ENCODE results near the gene RIC8B. TPM values are rescaled to one million over a fixed set of nuclear protein-coding genes. Genes with fewer than 3 reads are reported as not detected.

Gene RIC8B
- total and polyA plus RNA-seq, 2 of the 13 experiments (the other 11 are each of a cell fraction or from before 2014, with no cell fraction given), result 5.1 to 7.5 TPM

- in situ Hi-C loops (cut with HindIII; ENCODE audit: extremely low pct_ligation_motif_present, low pct_unique_long_range_greater_than_20kb), result no loop called here
- WGBS (ENCODE audit: low lambda C conversion rate), result 90% methylated on average over 3 of the region's 3 CpGs
- TF ChIP-seq HIC2 (CRISPR knock-in tag; IDR thresholded peaks at IDR 0.05; ENCODE audit: low read depth), result no peak
- TF ChIP-seq, protein P1, sequence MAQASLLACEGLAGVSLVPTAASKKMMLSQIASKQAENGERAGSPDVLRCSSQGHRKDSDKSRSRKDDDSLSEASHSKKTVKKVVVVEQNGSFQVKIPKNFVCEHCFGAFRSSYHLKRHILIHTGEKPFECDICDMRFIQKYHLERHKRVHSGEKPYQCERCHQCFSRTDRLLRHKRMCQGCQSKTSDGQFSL (CRISPR knock-in tag; IDR thresholded peaks at IDR 0.05), result no peak
- no peak for TF ChIP-seq ZNF761 (CRISPR knock-in tag; conservative IDR thresholded peaks at IDR 0.05)
- no peak for TF ChIP-seq HOXA9 (CRISPR knock-in tag; IDR thresholded peaks at IDR 0.05; ENCODE audit: borderline replicate concordance)
- TF ChIP-seq ZNF274 (CRISPR knock-in tag; IDR thresholded peaks at IDR 0.05), result no peak
- TF ChIP-seq, protein P2, sequence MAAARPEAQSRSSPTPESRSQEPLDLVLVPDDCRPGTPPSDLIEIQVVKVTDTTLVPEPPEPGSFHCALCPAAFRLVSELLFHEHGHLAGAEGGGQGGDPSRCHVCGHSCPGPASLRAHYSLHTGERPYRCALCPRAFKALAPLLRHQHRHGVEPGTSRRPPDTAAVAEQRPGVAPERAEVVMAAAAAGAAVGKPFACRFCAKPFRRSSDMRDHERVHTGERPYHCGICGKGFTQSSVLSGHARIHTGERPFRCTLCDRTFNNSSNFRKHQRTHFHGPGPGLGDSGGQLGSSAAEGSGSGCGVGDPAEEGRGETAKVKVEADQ (CRISPR knock-in tag; IDR thresholded peaks at IDR 0.05; ENCODE audit: borderline replicate concordance), result no peak
- no peak for TF ChIP-seq ZNF75D (CRISPR knock-in tag; IDR thresholded peaks at IDR 0.05; ENCODE audit: borderline replicate concordance)
- no peak for TF ChIP-seq MIXL1 (CRISPR knock-in tag; IDR thresholded peaks at IDR 0.05)
- no peak for TF ChIP-seq ZNF652 (CRISPR knock-in tag; IDR thresholded peaks at IDR 0.05; ENCODE audit: borderline replicate concordance, low read depth)
- TF ChIP-seq, protein P3, sequence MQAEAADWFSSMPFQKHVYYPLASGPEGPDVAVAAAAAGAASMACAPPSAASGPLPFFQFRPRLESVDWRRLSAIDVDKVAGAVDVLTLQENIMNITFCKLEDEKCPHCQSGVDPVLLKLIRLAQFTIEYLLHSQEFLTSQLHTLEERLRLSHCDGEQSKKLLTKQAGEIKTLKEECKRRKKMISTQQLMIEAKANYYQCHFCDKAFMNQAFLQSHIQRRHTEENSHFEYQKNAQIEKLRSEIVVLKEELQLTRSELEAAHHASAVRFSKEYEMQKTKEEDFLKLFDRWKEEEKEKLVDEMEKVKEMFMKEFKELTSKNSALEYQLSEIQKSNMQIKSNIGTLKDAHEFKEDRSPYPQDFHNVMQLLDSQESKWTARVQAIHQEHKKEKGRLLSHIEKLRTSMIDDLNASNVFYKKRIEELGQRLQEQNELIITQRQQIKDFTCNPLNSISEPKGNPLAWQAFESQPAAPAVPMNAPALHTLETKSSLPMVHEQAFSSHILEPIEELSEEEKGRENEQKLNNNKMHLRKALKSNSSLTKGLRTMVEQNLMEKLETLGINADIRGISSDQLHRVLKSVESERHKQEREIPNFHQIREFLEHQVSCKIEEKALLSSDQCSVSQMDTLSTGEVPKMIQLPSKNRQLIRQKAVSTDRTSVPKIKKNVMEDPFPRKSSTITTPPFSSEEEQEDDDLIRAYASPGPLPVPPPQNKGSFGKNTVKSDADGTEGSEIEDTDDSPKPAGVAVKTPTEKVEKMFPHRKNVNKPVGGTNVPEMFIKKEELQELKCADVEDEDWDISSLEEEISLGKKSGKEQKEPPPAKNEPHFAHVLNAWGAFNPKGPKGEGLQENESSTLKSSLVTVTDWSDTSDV (CRISPR knock-in tag; IDR thresholded peaks at IDR 0.05), result no peak
- TF ChIP-seq FLYWCH1 (CRISPR knock-in tag; IDR thresholded peaks at IDR 0.05), result no peak
- no peak for TF ChIP-seq ZNF550 (CRISPR knock-in tag; IDR thresholded peaks at IDR 0.05; ENCODE audit: borderline replicate concordance)
- TF ChIP-seq RAD21 (CRISPR knock-in tag; IDR thresholded peaks at IDR 0.05), result no peak
- no peak for TF ChIP-seq SOX5 (CRISPR knock-in tag; IDR thresholded peaks at IDR 0.05; ENCODE audit: borderline replicate concordance)
- no peak for TF ChIP-seq NFE2L1 (CRISPR knock-in tag; IDR thresholded peaks at IDR 0.05; ENCODE audit: borderline replicate concordance)
- no peak for TF ChIP-seq GLI4 (CRISPR knock-in tag; IDR thresholded peaks at IDR 0.05; ENCODE audit: borderline replicate concordance)
- no peak for TF ChIP-seq KLF13 (CRISPR knock-in tag; IDR thresholded peaks at IDR 0.05)
Measured at GRCh38 chr12:106804668-106805067, 30.2 kb downstream of the RIC8B start.

More at GRCh38 chr12:106804668-106805067, 30.2 kb downstream of the RIC8B start:
- H3K27me3 ChIP-seq (ENCODE audit: control insufficient read depth in 1 of 2, insufficient read depth in 2 of 2, low read length in 2 of 2), result no peaks in the 10 kb centered on the region
- ChIA-PET CTCF (ENCODE audit: low intra/inter-chr PET ratio, low total read pairs) (no interaction called here), POLR2A (no interaction called here)
- H2AFZ ChIP-seq (ENCODE audit: low read length), result no peak overlapping the region
- intact Hi-C loops (cut with micrococcal nuclease; ENCODE audit: unreplicated experiment), result no loop called here
- no peak overlapping the region for H3K4me3 ChIP-seq (replicated peaks in 1 of 3; ENCODE audit: insufficient read depth in 1 of 3, low read depth in 2 of 3, low read length in 3 of 3)
- peaks cover 2 to 5% of the 10 kb centered on the region in 2 experiments; a peak in 1 of 5 replicates for H3K36me3 ChIP-seq (replicated peaks in 1 of 2; ENCODE audit: control insufficient read depth in 1 of 2, insufficient read depth in 2 of 2, low read length in 2 of 2)
- H3K4me1 ChIP-seq (ENCODE audit: insufficient read depth, low read length), result no peaks in the 10 kb centered on the region
- ATAC-seq (no peak), DNase-seq (ENCODE audit: low spot score) (no peak), FAIRE-seq (no peak)
- no peaks in the 10 kb centered on the region for H3K79me2 ChIP-seq (ENCODE audit: insufficient read depth, low read length)
- BruUV-seq (replicated peaks), result no TSS peak
- H3K9ac ChIP-seq (ENCODE audit: insufficient read depth, low read depth, low read length), result no peak overlapping the region
- no peaks in the 10 kb centered on the region for H3K9me3 ChIP-seq (ENCODE audit: low read length)
- no peaks in the 10 kb centered on the region for H4K20me1 ChIP-seq (ENCODE audit: insufficient read depth, low read length)
- H3K27ac ChIP-seq (ENCODE audit: extremely low read length, insufficient read depth, low read length), result no peak overlapping the region
- no peak overlapping the region for H3K4me2 ChIP-seq (ENCODE audit: low read depth, low read length)

All from HepG2 (cell line).